HG02981 (cell line): Measurements from ENCODE around the gene IQCM.
"Not testable (repeated sequence)": the region's sequence is repeated elsewhere in the genome, so short reads cannot be mapped to it uniquely, and the experiment has no call there.

ENCODE experiments used
- ATAC-seq: cut with Tn5 transposase; IDR thresholded peaks from one replicate; pipeline ENCODE4 v1.9.1; 2021; ENCODE audit warnings: mild to moderate bottlenecking, moderate library complexity; ENCODE audit not compliant: unreplicated experiment

Gene IQCM

GRCh38 chr4:149589826-149590225, 225.8 kb downstream of the IQCM start:
- no peak for ATAC-seq

- ATAC-seq = no peak
Observed at GRCh38 chr4:149584722-149585121, 230.9 kb downstream of the IQCM start.

- no peak for ATAC-seq
Observed at GRCh38 chr4:149574971-149575370, 240.7 kb downstream of the IQCM start.

GRCh38 chr4:149572716-149573115, 242.9 kb downstream of the IQCM start:
- ATAC-seq = no peak

GRCh38 chr4:149555799-149556198, 259.8 kb downstream of the IQCM start:
- ATAC-seq = no peak

- no peak for ATAC-seq
Observed at GRCh38 chr4:149555146-149555545, 260.5 kb downstream of the IQCM start.

- no peak for ATAC-seq
Observed at GRCh38 chr4:149553959-149554520, 261.6 kb downstream of the IQCM start.

- ATAC-seq = no peak
Observed at GRCh38 chr4:149552601-149553000, 263.0 kb downstream of the IQCM start.

GRCh38 chr4:149549911-149550310, 265.7 kb downstream of the IQCM start:
- ATAC-seq = no peak

GRCh38 chr4:149534779-149535178, 280.9 kb downstream of the IQCM start:
- ATAC-seq = no peak

GRCh38 chr4:149531861-149532260, 283.8 kb downstream of the IQCM start:
- no peak for ATAC-seq

- ATAC-seq = no peak
Observed at GRCh38 chr4:149523039-149523438, 292.6 kb downstream of the IQCM start.

- no peak for ATAC-seq
Observed at GRCh38 chr4:149521611-149522425, 293.8 kb downstream of the IQCM start.

GRCh38 chr4:149518471-149518870, 297.2 kb downstream of the IQCM start:
- no peak for ATAC-seq

- ATAC-seq = no peak
Observed at GRCh38 chr4:149513081-149513480, 302.6 kb downstream of the IQCM start.

- ATAC-seq = no peak
Observed at GRCh38 chr4:149512501-149512900, 303.1 kb downstream of the IQCM start.

GRCh38 chr4:149511558-149512298, 303.9 kb downstream of the IQCM start:
- no peak for ATAC-seq

GRCh38 chr4:149507309-149507708, 308.3 kb downstream of the IQCM start:
- not testable (repeated sequence) for ATAC-seq

- no peak for ATAC-seq
Observed at GRCh38 chr4:149500806-149501205, 314.8 kb downstream of the IQCM start.

- no peak for ATAC-seq
Observed at GRCh38 chr4:149499726-149500125, 315.9 kb downstream of the IQCM start.

- ATAC-seq = no peak
Observed at GRCh38 chr4:149498246-149498645, 317.4 kb downstream of the IQCM start.

- no peak for ATAC-seq
Observed at GRCh38 chr4:149493492-149493891, 322.2 kb downstream of the IQCM start.
